NCI-H1436 (cell line): ENCODE results near the gene HK2.
A peak's percentile ranks its signal among the peaks of the same experiment; 100 is the strongest.
"Not testable (repeated sequence)": the region's sequence is repeated elsewhere in the genome, so short reads cannot be mapped to it uniquely, and the experiment has no call there.

ENCODE experiments used
- DNase-seq: peaks from one replicate; lab custom pipeline; 2025; lab: John Stamatoyannopoulos, UW

Gene HK2

DNA sequence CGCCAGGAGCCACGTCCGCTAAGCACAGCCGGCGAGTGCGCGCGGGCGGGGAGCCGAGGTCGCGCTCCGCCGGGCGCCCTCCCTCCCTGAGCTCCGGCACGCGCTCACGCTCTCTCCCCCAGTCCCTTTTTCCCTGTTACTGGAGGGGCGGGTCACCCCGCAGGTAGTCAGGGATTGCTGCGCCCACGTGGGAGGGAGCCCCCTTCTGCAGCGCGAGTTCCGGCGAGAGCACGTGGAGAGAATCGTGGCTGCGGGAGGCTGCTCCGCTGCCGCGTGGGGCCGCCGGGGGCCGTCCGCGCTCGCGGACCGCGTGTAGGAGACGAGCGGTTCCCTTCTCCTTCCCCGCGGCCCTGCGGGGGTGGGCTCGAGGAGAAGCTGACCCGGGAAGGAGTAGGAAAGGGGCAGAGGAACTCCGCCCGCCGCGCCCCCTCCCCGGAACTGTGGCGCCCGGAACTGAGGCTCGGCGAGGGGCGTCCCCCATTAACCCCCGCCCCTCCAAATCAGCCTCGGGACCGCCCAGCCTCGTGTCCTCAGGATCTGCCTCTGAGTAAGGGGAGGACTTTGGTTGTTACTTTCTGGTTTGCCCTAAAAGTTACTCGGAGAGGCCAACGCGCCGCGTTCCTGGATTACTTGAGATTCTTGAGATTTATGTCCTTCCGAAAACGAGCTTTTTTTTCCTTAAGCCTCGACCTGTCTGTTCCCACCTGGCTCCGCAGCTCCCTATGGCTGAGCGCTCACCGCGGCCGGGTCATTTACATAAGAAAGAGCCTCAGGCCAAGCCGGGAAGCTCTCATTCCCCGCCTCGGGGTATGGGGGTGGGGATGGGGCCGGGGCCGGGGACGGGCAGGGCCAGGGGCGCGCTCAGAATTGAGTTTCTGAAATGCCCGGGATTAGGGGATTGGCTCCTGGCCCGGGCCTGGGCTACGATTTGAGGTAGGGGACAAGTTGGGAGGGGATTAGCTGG lies 1.1 kb downstream of the HK2 start:
- DNase-seq: no peak

GRCh38 chr2:74835831-74836674 lies 2.1 kb downstream of the HK2 start:
- DNase-seq: peak; percentile 53

- DNase-seq: no peak
Observed at GRCh38 chr2:74836675-74837401, 2.9 kb downstream of the HK2 start.

- DNase-seq: no peak
Observed at GRCh38 chr2:74841641-74842040, 7.7 kb downstream of the HK2 start.

GRCh38 chr2:74843433-74843832 lies 9.5 kb downstream of the HK2 start:
- no peak for DNase-seq

- DNase-seq: no peak
Observed at GRCh38 chr2:74843899-74844298, 10.0 kb downstream of the HK2 start.

DNA sequence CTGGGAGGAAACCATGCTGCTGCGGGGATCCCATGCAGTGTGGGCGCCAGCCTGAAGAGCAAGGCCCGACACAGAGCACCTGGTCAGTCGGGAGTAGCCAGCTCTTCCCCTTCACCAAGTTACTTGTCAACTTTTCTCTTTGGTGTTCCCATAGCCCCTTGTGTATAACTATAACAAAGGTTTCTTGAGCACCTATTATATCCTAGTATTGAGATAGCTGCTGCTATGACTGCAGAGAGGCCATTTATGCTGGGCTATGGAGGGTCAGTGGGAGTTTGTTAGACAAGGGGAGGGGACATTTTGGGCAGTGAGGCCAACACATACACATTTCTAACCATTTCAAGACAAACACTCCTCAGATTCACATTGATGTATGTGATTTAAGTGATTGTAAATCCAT lies 10.8 kb downstream of the HK2 start:
- DNase-seq: no peak

DNA sequence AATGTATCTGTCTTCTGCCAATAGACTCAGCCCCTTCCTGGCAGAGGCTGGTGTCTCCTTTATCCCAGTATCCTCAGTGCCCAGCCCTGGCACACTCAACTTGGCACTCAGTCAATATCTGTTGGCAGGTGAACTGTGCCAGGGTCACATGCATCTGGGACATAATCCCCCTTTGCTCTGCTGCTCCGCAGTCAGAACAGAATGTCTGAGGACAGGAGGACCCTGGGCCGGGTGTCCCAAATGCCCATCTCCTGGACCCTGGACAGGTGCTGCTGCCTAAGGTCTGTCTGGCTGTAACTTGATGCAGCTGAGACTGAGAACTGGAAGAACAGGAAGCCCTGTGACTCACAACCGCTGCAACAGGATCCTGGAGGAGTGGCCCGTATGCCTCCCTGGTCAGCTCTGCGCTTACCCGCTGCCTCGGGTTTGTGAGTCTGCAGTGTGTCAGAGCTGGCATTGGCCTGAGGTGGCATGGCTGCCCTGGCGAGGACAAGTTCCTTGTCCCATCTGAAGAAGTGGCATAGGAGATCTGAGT lies 11.4 kb downstream of the HK2 start:
- DNase-seq: no peak

DNA sequence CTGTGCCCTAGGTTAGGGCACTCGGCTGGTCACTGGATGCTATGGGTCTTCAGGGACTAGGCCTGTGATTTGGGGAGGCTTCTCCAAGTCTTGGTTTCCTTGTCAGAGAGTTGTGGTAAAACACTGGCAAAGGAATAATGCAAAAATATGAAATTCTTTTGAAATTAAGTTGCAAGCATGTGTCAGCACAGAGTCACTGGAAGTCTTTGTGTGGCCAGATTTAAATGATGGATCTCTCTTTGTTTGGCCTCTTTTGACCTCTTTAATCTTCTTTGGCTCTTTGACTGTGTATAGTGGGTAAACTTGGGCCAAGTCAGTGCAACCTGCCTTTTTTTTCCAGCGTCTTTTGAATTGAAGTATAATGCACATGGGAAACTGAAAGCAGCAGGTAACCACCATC lies 12.1 kb downstream of the HK2 start:
- no peak for DNase-seq

DNA sequence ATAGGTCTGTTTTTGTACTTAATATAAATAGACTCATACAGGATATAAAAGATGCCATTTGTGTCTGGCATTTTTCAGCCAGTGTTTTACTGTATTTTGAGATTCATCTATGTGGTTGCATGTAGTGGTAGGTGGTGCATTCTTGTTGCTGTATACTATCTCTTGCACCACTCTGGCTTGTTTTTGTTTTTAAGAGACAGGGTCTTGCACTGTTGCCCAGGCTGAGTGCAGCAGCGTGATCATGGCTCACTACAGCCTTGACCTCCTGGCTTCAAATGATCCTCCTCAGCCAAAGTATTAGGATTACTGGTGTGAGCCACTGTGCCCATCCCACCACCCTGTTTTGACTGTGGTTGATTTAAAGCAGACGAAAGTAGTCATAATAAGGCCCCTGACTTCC lies 12.6 kb downstream of the HK2 start:
- DNase-seq: no peak

DNA sequence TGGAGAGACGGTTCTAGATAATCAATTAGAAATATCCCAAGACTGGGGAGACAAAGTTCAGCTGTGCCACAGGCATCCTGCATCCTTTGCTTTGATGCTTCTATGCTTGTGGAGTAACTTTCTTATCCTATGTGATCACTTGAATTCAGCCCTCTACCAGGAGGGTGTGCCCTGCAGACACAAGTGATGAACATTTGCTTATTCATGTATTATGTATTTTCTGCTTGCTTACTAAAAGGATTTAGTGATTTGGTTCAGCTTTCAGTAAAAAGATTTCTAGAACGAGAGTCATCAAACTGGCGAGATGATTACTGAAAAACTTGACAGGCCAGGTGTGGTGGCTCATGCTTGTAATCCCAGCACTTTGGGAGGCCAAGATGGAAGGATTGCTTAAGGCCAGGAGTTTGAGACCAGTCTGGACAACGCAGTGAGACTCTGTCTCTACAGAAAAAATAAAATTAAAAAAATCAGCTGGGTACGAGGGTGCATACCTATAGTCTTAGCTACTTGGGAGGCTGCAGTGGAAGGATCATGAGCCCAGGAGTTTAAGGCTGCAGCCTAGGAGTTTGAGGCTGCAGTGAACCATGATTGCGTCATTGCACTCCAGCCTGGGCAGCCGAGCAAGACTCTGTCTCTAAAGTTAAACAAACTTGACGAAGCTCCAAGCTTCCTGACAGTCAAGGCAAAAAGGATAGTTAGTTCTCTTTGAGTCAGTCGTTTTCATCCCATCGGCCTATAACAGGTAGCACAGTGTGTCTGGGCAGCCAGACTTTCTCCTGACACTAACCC lies 13.3 kb downstream of the HK2 start:
- DNase-seq: no peak

GRCh38 chr2:74849228-74849892 lies 15.4 kb downstream of the HK2 start:
- no peak for DNase-seq

GRCh38 chr2:74850496-74851190 lies 16.7 kb downstream of the HK2 start:
- no peak for DNase-seq

DNA sequence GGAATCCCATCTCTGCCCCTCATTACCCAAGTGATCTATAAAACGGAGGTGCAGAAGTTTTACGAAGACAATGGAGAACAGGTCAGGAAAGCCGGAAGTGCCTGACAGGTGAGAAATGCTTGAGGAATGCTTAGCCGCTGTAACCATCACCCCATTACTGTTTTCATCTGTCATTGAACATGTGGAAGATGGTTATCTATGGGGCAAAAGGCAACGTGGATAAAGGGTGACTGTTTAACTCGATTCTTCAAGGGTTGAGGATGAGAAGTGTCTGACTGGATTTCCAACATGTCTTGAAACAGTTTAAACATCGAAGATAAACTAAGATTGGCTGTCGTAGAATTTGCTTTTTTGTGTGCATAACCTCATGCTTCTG lies 17.3 kb downstream of the HK2 start:
- DNase-seq: no peak

- not testable (repeated sequence) for DNase-seq
Observed at GRCh38 chr2:74853360-74853759, 19.4 kb downstream of the HK2 start.

DNA sequence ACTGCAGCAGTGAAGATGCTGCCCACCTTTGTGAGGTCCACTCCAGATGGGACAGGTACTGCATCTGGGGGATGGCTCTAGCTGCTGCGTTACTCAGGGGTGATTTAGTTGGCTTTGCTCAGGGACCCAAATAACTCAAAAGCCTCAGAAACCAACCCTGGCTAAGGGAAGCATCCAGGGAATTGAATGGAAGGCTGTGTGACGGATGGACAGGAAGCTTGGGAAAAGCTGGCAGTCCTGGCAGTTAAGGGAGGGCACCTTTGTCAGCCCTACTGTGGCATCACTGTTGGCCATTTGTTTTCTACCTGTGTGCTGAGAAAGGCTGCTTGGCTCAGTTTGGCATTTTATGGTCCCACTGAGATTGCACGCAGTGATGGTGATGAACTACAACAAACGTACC lies 20.5 kb downstream of the HK2 start:
- no peak for DNase-seq

GRCh38 chr2:74855114-74855707 lies 21.3 kb downstream of the HK2 start:
- DNase-seq: not testable (repeated sequence)

- DNase-seq: no peak
Observed at GRCh38 chr2:74856004-74856578, 22.2 kb downstream of the HK2 start.

- no peak for DNase-seq
Observed at GRCh38 chr2:74856599-74856998, 22.7 kb downstream of the HK2 start.
